ENCODE measurements around the gene RPRD2.

- TF ChIP-seq GATA2 (IDR thresholded peaks at IDR 0.05; ENCODE audit: low read depth, low read length) (no peak), GATA3 (IDR thresholded peaks at IDR 0.05; ENCODE audit: low read depth, low read length) (no peak)
Measured at GRCh38 chr1:150512846-150513245, 148.9 kb downstream of the RPRD2 start.
